ENCODE results near the gene DMPK.
"Not testable (repeated sequence)": the region's sequence is repeated elsewhere in the genome, so short reads cannot be mapped to it uniquely, and the experiment has no call there.

Gene DMPK

GRCh38 chr19:45815481-45816216 lies 33.4 kb upstream of the DMPK start:
- no peak for DNase-seq (ENCODE audit: low read depth in 2 of 2)

GRCh38 chr19:45814851-45815480 lies 32.7 kb upstream of the DMPK start, which contains the start of gene RSPH6A:
RSPH6A (minus strand) TSS chr19:45815308; CDS start chr19:45815176, 132 bp downstream.
- no peak for DNase-seq (ENCODE audit: low read depth in 2 of 2)

GRCh38 chr19:45814166-45814780 lies 32.0 kb upstream of the DMPK start:
- no peak for DNase-seq (ENCODE audit: low read depth in 2 of 2)

DNA sequence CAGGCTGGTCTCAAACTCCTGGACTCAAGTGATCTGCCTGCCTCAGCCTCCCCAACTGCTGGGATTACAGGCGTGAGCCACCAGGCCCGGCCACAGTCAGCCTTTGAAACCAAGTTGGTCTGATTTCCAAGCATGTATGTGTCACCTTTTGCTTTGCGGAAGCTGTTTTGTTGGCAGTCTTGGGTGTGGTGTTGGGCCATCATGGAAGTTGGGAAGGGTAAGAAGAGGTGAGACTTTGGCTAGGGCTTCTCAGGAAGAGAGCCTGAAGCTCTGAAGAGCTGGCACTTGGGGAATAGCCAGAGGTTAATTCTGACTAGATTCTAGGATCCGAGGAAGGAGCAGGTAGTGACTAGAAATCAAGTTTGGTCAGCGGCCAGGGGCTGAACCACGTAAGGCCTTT lies 30.0 kb upstream of the DMPK start:
- no peak for DNase-seq (ENCODE audit: low read depth in 2 of 2)

DNA sequence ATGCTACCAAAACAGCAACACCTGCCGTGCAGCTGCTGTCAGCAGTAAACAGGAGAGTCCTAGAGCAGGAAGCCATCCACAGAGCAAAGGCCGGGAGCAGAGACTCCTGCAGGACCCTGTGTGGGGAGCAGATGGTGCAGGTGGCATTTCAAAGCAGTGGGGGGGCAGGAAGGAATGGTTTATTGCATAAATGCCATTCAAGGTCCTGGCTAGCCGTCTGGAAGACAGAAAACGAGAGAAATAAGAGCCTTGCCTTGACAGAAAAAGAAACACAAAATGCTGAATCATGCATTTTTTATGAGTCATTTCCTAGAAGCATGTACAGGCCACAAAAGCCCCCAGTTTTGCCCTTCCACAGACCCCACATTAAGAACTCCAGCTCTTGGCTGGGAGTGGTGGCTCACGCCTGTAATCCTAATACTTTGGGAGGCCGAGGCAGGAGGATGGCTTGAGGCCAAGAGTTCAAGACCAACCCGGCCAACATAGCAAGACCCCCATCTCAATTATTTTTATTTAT lies 27.4 kb upstream of the DMPK start:
- no peak for DNase-seq (ENCODE audit: low read depth in 2 of 2)

DNA sequence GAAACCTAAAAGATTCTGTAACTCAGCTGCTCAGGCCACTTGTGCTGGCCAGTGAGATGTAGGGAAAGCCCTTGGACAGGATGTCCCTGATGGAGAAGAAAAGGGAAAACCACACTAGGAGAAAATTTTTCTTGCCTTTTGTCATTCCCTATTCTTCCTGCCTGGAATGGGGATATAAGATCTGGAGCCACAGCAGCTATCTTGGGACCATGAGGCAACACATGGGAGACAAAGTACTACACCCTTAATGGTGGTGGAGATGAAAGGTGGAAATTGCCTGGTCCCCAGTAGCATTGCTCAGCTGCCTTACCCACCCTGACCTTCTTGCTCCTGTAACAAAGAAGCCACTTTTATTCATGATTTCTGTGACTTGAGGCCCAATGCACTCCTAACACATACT lies 23.4 kb upstream of the DMPK start:
- DNase-seq (ENCODE audit: low read depth in 2 of 2) = no peak

- DNase-seq (ENCODE audit: low read depth in 2 of 2) = no peak
Observed at GRCh38 chr19:45804959-45805230, 22.6 kb upstream of the DMPK start.

GRCh38 chr19:45804140-45804958 lies 22.1 kb upstream of the DMPK start:
- DNase-seq (ENCODE audit: low read depth in 2 of 2) = no peak

DNA sequence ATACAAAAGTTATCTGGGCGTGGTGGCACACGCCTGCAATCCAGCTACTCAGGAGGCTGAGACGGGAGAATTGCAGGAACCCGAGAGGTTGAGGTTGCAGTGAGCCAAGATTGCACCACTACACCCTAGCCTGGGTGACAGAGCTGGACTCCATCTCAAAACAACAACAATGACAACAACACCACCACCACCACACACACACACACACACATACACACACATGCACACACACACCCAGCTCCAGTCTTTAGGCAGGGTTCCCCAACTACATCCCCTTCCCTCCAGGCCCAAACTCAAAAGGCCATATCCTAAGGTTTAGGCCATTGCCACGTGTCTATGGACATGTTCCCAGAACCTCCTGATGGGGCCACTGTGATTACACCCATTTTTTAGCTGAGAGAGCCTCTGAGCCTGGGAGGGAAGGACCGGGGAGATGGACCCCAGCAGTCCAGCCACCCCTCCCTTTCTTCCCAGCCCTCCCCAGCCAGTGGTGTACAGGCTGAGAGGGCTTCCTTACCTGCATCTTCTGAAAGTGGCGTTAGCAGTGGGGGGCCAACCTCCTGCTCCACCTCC lies 19.4 kb upstream of the DMPK start:
- DNase-seq (ENCODE audit: low read depth in 2 of 2) = no peak

DNA sequence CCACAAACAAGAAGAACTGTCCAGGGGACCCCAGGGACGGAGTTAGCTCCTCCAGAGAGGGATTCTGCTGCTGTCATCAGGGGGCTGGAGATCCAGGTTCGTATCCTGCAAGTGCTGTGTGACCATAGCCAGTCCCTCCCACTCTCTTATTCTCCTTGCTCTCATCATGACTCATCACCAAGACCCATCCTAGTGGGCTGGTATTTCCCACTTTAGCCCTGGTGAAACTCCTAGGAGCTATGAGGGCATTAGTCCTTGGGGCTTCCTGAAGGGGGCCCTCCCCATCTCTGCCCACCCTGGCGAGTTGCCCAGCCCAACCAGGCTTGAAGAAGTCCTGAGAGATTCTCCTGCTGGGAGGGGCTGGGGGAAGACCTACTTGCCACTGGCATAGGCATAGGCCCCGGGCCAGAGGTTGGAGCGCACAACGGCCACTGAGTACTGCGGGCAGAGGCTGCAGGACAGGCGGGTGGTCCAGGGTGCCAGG lies 17.8 kb upstream of the DMPK start:
- DNase-seq (ENCODE audit: low read depth in 2 of 2) = no peak

DNA sequence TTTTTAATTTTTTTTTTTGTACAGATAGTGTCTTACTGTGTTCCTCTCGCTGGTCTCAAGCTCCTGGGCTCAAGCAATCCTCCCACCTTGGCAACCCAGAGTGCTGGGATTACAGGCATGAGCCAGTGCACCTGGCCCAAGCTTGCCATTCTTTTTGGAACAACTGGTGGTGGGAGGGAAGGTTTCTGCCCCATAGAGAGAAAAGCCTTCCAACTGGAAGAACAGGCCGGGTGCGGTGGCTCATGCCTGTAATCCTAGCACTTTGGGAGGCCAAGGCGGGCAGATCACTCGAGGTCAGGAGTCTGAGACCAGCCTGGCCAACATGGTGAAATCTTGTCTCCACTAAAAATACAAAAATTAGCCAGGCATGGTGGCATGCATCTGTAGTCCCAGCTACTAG lies 17.3 kb upstream of the DMPK start:
- not testable (repeated sequence) for DNase-seq (ENCODE audit: low read depth in 2 of 2)

DNA sequence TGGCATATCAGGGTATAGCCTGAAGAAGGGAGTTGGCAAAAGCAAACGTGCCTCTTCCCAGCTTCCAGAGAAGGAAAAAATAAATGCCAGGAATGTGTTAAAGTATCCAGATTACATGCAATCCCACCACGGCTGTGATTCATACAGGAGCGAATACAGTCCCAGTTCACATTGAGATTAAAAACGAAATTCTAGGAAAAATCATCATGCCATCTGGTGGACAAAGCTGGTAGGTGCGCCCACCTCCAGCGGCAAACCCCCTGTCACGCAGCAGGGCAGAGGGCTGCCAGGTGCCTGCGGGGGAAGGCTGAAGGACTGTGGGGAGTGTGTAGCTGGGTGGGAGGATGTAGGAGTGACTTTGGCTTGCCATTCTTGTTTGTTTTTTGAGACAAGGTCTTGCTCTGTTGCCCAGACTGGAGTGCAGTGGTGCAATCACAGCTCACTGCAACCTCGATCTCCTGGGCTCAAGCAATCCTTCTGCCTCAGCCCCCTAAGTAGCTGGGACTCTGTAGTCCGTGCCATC lies 16.8 kb upstream of the DMPK start:
- peak; percentile 31 to 52 for DNase-seq (ENCODE audit: low read depth in 2 of 2)

DNA sequence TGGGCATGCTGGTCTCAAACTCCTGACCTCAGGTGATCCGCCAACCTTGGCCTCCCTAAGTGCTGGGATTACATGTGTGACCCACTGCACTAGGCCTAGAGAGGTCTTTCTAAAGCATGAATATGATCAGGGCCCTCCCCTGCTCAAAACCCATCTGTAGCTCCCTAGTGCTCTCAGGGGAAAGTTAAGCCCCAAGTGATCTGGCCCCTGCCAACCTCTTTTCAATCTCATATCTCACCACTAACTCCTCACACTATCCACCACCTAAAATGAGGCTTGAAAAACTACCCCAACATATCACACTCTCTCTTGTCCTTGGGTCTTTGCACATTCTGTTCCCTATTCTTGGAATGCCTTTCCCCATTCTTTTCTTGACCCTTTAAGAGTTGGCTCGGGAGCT lies 12.3 kb upstream of the DMPK start:
- DNase-seq (ENCODE audit: low read depth in 2 of 2) = no peak

DNA sequence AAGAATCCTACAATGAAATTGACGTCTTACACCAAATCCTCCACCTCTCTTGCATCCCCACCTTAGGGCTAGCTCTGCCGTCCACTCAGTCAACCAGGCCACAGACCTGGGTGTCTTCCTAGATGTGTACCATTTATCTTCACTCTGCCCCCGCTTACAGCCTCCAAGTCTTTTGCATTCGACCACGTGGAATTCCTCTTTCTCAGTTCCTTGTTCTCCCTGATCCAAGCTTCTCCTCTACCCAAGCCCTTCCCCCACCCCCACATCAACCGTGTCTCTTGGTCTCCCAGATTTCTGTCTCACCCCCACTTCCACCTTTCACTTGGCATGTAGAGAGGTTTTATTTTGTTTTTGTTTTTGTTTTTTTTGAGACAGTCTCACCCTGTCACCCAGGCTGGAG lies 11.6 kb upstream of the DMPK start:
- DNase-seq (ENCODE audit: low read depth in 2 of 2) = no peak

- DNase-seq (ENCODE audit: low read depth in 2 of 2) = no peak
Observed at GRCh38 chr19:45793178-45793564, 10.9 kb upstream of the DMPK start.

GRCh38 chr19:45792470-45793177 lies 10.3 kb upstream of the DMPK start, which contains the start of gene DMWD:
DMWD (minus strand) TSS chr19:45792845; CDS start chr19:45792756, 89 bp downstream.
- DNase-seq (ENCODE audit: low read depth in 2 of 2) = peak; percentile 99 to 100

DNA sequence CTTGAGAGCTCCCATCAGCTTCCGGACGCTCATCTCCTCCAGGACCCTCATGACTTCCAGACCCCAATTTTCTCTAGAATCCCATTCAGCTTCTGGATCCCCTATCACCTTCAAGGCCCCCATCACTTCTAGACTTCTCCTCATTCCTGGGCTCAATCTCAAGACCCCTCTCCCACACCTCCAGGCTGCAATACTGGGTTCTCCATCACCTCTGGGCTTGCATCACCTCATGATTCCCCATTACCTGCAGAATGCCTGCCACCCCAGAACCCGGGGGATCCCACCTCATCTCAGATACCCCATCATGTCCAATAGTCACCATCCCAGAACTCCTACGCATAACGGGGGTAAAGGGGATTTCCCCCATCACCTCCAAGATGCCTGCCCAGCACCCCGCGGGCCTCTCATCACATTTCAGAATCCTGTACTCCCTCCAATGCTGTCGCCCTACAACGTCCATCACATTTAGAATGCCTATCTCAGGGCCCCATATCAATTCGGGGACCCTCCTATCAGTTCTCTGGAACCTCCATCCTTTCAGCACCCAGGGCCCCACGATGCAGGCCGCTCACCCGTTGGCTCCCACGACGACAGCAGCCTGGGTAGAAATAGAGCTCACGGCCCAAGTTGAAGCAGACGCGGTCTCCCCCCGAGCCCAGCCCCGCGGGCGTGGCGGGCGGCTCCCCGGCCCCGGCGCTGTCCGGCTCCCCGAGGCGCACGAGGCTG lies 9.6 kb upstream of the DMPK start:
- DNase-seq (ENCODE audit: low read depth in 2 of 2) = no peak

DNA sequence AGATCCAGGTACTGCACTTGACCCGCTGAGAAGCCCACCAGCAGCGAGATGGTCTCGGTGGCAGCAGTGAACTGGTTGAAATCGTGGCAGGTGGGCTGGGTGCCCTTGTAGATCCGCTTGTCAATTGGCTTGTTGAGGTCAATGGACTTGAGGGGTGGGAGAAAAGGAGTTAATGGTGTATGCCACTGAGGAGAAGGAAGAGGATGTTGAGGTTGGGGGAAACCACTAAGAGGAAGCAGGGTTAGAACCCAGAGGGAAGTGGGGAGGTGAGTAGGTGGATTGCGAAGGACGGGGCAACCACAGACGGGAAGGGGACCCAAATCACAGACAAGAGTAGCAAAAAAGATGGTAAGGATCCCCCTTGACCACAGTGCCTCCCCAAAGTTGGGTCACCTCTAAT lies 8.7 kb upstream of the DMPK start:
- DNase-seq (ENCODE audit: low read depth in 2 of 2) = no peak

DNA sequence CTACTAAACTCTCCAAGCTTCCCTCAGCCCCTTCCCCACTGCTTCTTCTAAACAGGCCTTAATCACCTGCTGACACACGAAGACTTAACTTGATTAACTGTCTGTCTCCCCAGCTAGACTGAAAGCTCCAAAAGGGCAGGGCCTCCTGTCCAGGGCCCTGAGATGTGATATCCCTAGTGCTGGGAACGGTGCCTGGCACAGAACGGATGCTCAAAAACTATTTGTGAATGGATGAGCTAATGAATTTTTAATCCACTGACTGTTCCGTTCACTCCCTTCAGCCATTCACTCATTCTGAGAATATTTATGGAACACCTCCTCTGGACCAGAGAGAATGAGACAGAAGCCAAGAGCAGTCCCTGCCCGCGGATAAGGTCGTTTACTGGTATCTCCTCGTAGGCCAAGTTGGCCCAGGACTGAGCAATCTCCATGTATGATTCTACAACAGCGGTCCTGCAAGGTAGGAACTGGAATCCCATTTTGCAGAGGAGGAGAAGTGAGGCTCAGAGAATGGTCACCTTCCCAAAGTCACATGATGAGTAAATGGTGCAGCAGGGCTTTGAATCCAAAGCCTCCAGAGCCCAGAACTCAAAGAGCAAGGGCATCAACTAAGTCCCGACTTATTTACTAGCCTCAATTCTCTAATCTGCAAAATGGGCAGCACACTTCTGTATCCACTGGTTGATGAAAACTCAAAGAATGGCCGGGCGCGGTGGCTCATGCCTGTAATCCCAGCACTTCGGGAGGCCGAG lies 6.9 kb upstream of the DMPK start:
- no peak for DNase-seq (ENCODE audit: low read depth in 2 of 2)
